Colon (tissue), 2 donors: ENCODE results near the gene VAV2.
"Not testable (repeated sequence)": the region's sequence is repeated elsewhere in the genome, so short reads cannot be mapped to it uniquely, and the experiment has no call there.

ENCODE experiments used
- FAIRE-seq: peaks from 2 replicates; lab custom pipeline; 2012; peaks lifted over from hg19 to GRCh38; lab: Jason Lieb, UNC
- donor health status: control.
- donor health status: control.

The VAV2 gene

DNA sequence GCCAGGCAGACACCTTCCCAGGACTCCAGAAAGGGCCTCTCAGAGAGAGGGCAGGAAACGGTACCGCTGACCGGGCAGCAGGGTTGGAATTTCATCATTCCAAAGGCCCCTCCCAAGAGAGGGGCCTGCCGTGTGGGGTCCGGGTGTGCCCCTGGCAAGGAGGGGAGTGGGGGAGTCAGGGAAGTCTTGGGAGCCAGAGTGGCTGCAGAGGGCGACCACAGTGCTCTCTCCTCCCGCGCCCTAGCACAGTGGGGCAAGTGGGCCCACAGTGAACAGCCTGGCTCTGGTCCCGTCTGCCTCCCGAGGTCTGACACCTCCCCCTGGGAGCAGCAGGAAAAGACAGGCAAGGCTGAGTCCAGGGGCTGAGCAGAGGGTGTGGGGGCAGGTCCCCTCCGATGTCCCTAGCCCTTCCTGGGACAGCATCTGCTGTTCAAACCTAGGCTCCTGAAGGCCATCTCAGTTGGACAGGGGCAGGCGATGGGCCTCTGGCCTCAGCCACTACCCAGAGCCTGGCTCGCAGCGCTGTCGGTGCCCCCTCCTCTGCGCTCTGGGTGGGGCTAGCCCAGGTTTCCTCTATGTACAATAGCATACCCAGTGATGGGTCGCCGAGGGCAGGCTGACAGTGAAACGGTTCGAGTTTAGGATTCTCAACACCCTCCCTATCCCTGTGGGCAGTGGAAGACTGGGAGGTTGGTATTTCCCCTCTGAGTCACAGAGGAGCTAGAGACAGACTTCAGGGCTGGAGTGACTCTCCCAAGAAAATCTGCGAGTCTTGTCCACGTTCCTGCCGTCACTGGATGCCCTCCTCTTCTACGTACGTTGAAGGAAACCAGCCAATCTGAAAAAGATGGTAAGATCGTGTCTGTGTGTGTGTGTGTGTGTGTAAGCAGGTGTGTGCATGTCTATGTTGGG, 228.6 kb downstream of the VAV2 start:
- no peak for FAIRE-seq

DNA sequence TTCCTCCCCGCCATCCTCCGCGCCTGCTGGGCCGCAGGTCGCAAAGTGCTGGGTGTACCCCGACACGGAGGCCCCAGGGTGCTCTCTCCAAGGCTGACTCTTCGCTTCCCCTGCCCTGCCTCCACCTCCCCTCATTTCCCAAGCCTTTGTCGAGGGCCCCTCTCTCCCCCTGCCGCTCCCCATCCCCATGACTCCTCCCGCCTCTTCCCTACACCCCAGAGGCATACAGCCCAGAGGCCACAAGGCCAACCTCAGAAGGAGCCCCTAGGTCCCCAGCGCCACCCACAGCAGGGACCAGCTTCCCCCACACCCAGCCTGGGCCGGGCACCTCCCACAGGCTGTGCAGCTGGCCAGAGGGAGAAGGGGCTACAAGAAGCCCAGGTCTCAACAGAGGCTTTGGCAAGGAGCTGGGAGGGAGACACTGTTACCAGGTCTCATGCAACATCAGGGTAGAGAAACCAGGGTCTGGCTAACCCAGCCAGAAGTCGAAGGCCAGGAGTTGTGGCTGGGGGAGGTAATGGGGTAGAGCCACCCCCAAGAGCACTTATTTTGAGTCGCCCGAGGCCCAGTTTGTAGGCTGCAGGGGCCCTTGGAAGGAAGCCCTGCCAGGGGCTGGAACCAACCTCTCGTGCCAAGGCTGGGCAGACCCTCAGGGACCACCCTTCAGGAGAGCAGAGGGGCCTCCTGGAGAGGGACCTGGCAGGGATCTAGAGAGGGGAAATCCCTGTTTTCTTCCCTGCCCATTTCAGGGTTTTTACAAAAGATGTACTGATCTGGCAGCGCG, 229.4 kb downstream of the VAV2 start:
- no peak for FAIRE-seq

DNA sequence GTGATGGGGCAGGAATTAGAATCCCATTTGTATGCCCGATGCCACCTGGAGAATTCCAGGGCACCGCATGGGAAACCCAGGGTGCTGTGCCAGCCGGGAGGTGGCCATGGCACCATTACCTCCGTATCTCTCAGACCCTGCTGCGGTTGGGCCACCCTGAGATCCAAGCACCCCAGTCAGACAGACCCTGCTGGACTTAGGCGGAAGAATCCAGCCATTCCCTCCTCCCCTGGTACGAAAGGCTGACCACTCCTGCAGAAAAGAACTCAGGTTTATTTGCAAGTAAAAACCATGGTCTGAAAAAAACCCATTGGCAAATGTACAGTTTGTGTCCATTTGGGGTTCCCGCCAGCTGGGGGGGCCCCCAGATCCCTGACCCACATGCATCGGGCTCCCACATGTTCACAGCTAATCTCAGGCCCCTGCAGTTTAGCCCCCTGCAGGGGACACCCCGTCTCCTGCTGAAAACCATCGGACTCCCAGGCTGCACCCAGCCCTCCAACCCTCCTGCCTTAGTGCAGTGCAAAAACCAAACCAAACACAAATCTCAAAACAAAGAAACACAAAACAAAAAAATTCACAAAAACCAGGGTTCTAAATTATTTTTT, 230.4 kb downstream of the VAV2 start:
- no peak for FAIRE-seq

- no peak for FAIRE-seq
Measured at GRCh38 chr9:133760713-133761290, 231.3 kb downstream of the VAV2 start.

GRCh38 chr9:133759946-133760345, 232.2 kb downstream of the VAV2 start:
- no peak for FAIRE-seq

DNA sequence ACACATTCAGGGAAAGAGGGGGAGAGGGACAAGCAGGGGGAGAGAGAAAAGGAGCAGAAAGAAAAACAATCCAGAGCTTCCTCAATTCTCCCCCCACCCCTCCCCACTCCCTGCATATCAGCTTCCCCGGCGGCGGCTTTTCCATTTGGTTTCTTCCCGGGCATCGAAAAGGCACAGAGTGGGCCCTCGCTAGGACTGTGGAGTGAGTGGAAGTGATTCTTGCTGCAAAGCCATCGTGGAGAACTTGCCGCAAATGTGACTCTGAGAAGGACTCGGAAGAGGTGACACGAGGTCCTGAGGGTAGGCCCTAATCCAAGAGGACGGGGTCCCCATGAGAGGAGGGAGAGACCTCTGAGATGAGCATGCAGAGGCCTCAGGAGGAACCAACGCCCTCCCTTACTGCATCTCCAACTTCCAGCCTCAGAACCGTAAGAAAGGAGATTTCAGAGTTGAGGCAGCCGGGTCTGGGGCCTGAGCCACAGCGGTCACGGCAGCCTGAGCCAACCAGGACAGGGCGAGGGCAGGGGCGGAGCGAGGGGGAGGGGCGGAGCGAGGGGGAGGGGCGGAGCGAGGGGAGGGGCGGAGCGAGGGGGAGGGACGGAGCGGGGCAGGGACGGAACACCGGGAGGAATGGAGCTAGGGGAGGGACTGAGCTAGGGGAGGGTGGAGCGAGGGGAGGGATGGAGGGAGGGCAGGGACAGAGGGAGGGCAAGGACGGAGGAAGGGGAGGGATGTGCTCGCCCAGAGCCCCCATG, 232.8 kb downstream of the VAV2 start:
- FAIRE-seq, result no peak

DNA sequence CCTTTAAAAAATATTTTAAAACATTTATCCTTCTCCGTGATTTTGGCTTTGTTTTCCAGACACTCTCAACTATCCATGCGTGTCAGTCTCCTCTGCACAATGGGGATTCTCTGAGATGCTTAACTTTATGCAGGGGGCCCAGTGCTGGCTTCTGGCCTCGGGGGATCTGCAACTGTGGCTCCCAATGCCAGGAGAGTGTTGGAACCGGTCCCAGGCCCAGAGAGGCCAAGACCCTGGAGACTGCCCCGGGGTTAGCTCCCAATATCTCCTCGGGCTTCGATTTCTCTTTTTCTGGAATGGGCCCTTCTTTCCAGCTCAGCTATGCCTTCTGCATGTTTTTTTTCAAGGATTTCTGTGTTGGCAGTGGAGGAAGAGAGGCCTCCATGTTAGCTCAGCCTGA, 233.9 kb downstream of the VAV2 start:
- FAIRE-seq, result no peak

GRCh38 chr9:133754688-133755227, 237.4 kb downstream of the VAV2 start:
- no peak for FAIRE-seq

DNA sequence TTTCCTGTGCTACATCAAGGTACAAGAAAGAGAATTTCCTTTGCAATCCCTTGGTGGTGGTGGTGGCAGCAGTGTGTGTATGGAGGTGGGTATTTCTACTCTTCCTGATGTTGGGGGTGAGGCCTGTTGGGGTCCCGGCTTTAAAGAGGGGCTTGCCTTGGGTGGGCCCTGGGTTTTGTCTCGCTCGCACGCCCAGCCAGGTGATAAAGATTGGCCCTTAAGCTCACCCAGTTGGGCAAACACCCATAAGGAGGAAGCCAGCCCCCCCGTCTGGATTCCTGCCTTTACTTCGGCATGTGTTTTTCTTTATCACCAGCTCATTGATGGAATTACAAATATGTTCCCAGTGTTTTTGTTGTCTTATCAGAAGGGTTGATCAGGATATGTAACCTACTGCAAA, 237.9 kb downstream of the VAV2 start:
- FAIRE-seq, result no peak

DNA sequence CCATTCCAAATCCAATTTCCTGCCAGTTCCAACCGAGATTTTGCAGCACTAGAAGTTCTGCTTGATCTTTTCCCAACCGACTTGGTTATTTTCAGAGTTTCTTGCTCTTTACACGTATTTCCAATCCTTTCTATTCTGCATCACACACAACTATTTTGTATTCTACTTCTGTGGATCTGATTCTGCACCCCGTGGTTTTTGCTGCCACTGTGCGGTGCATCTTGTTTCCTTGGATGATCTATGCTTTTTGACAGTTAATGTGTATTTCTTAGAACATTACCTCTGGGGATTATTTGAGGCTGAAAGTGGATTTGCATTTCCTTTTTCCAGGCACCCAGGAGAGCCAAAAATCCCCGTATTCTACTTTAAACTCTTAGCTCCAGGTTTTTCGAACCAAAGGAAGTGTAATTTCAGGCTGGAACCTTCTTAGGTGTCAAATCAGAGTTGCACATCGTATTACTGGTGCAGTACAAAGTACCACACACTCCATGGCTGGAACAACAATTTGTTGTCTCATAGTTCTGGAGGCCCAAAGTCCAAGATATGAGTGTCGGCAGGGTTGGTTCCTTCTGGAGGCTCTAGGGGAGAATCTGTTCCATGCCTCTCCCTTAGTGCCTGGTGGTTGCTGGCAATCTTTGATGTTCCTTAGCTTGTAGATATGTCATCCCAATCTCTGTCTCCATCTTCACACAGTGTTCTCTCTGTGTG, 239.2 kb downstream of the VAV2 start:
- no peak for FAIRE-seq

- FAIRE-seq, result no peak
Measured at GRCh38 chr9:133750982-133751649, 241.0 kb downstream of the VAV2 start.

- no peak for FAIRE-seq
Measured at GRCh38 chr9:133747309-133747708, 244.8 kb downstream of the VAV2 start.

DNA sequence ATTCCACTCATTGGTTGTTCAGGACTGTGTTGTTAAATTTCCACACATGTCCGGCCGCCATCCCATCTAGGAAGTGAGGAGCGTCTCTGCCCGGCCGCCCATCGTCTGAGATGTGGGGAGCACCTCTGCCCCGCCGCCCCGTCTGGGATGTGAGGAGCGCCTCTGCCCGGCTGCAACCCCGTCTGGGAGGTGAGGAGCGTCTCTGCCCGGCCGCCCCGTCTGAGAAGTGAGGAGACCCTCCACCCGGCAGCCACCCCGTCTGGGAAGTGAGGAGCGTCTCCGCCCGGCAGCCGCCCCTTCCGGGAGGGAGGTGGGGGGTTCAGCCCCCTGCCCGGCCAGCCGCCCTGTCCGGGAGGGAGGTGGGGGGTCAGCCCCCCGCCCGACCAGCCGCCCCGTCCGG, 247.6 kb downstream of the VAV2 start:
- FAIRE-seq, result not testable (repeated sequence)

DNA sequence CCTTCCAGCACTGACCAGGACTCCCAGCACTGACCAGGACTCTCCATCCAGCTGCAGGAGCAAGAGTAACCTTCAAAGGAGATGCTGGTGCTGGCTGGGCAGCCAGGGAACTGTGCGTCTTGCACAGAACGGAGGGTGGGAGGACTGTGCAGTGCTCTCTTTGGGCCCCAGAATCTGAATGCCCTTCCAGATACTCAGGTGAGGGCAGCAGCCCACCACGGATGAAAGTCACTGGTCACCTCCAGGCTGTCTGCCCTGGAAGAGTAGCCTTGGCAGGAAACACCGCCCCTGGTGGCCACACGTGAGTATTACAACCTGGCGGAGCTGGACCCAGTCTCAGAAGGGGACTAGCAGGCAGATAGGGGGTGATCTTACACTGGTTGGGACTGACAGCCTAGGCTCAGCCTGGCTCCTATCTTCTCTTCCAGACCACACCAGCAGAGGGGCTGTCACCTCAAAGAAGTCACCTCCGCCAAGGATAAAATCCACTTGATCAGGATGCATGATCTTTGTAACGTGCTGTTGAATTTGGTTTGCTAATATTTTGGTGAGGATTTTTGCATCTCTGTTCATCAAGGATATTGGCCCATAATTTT, 249.2 kb downstream of the VAV2 start:
- no peak for FAIRE-seq

DNA sequence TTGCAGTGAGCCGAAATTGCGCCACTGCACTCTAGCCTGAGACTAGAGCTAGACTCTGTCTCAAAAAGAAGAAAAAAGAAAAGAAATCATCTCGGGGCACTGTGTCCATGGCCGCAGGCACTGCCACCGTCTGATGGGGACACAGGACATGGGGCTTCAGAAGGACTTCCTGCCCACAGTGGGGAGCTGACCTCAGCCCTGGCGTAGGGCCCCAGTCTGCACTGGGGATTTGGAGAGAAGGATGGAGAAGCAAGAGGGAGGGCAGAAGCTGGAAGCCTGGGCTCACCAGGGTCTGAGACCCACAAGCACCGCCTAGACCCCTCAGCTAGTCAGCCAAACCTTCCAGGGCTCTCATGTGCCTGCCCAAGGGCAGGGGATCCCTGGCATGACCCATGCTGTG, 249.9 kb downstream of the VAV2 start:
- no peak for FAIRE-seq

DNA sequence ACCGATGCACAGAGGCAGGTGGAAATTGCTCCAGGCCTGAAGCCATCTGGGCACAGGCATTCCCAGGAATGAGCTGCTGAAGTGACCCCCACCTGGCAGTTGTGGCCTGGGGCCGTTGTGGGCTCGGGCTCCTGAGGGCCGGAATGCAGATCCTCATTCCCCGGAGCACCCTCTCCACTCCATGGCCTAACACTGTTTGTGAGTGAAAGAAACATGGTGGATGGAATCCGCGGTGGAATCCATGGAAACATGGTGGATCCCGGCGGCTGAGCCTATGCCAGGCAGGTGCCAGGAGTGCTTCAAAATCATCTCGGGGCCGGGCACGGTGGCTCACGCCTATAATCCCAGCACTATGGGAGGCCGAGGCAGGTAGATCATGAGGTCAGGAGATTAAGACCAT, 250.4 kb downstream of the VAV2 start:
- FAIRE-seq, result no peak

- no peak for FAIRE-seq
Measured at GRCh38 chr9:133740911-133741310, 251.2 kb downstream of the VAV2 start.

- no peak for FAIRE-seq
Measured at GRCh38 chr9:133739408-133740280, 252.5 kb downstream of the VAV2 start.
